ENCODE measurements around the gene SRRM1. TPM values are rescaled to one million over a fixed set of nuclear protein-coding genes. Genes with fewer than 3 reads are reported as not detected.

SRRM1 gene
- total and polyA plus RNA-seq, 7 experiments from 2014 or later: 173 to 342 (median 246) TPM

- no peak overlapping the region for H3K27ac Mint-ChIP-seq
Measured at GRCh38 chr1:24654010-24654409, 10.9 kb downstream of the SRRM1 start.

GRCh38 chr1:24656046-24656445 is 12.9 kb downstream of the SRRM1 start:
- H3K27me3 Mint-ChIP-seq: no peaks in the 10 kb centered on the region
- intact Hi-C loops (cut with micrococcal nuclease): no loop called here
- peak overlapping the region in 5 of 9 donors; percentile 4 to 79 (median 41) for H3K27ac Mint-ChIP-seq
- Histone ChIP-seq H3K27me3 (ENCODE audit: control insufficient read depth in 2 of 2, insufficient read depth in 2 of 2, low read length in 2 of 2) (no peaks in the 10 kb centered on the region), H3K36me3 (ENCODE audit: control insufficient read depth in 2 of 3, insufficient read depth in 3 of 3, low read length in 3 of 3) (peaks cover 48 to 90% (median 63%) of the 10 kb centered on the region in 3 experiments), H3K4me3 (ENCODE audit: low read length) (no peak overlapping the region), H3K27ac (ENCODE audit: low read depth, low read length) (no peak overlapping the region), H3K9me3 (ENCODE audit: control insufficient read depth in 2 of 3, low read length in 3 of 3) (no peaks in the 10 kb centered on the region), H3K4me1 (ENCODE audit: control insufficient read depth in 2 of 2, insufficient read depth in 2 of 2, low read length in 2 of 2) (peaks cover 0 to 4% of the 10 kb centered on the region in 2 donors)
- ATAC-seq (no peak), DNase-seq (no peak)
- H3K4me3 Mint-ChIP-seq: no peak overlapping the region
- peaks cover 3 to 55% (median 36%) of the 10 kb centered on the region in 5 donors for H3K36me3 Mint-ChIP-seq
- POLR2A ChIA-PET: no interaction called here
- H3K9me3 Mint-ChIP-seq: no peaks in the 10 kb centered on the region
- H3K4me1 Mint-ChIP-seq: peaks cover 18 to 61% (median 50%) of the 10 kb centered on the region in 7 donors
- CTCF ChIA-PET: no interaction called here

More at GRCh38 chr1:24654010-24654409, 10.9 kb downstream of the SRRM1 start:
- no peak overlapping the region for H3K27ac ChIP-seq (ENCODE audit: low read depth, low read length)
- peaks cover 10 to 67% (median 48%) of the 10 kb centered on the region in 5 donors for H3K36me3 Mint-ChIP-seq
- no peaks in the 10 kb centered on the region for H3K9me3 ChIP-seq (ENCODE audit: control insufficient read depth in 2 of 3, low read length in 3 of 3)
- H3K4me3 Mint-ChIP-seq: no peak overlapping the region
- no peaks in the 10 kb centered on the region for H3K9me3 Mint-ChIP-seq
- no peaks in the 10 kb centered on the region for H3K27me3 ChIP-seq (ENCODE audit: control insufficient read depth in 2 of 2, insufficient read depth in 2 of 2, low read length in 2 of 2)
- no peak for ATAC-seq
- ChIA-PET CTCF (no interaction called here), POLR2A (interaction anchor here (0.7 kb wide), 1 partner anchor 8 kb away, joined by 3 read pairs; no protein-coding TSS in a partner anchor)
- peaks cover 57 to 91% (median 67%) of the 10 kb centered on the region in 3 experiments for H3K36me3 ChIP-seq (ENCODE audit: control insufficient read depth in 2 of 3, insufficient read depth in 3 of 3, low read length in 3 of 3)
- no peaks in the 10 kb centered on the region for H3K4me1 ChIP-seq (ENCODE audit: control insufficient read depth in 2 of 2, insufficient read depth in 2 of 2, low read length in 2 of 2)
- peaks cover 15 to 63% (median 51%) of the 10 kb centered on the region in 7 donors for H3K4me1 Mint-ChIP-seq
- H3K4me3 ChIP-seq (ENCODE audit: low read length): no peak overlapping the region
- no peak for DNase-seq
- intact Hi-C loops (cut with micrococcal nuclease): no loop called here
- H3K27me3 Mint-ChIP-seq: no peaks in the 10 kb centered on the region

GRCh38 chr1:24657781-24658180 is 14.7 kb downstream of the SRRM1 start:
- Histone ChIP-seq H3K4me1 (ENCODE audit: control insufficient read depth in 2 of 2, insufficient read depth in 2 of 2, low read length in 2 of 2) (peaks cover 0 to 4% of the 10 kb centered on the region in 2 donors), H3K36me3 (ENCODE audit: control insufficient read depth in 2 of 3, insufficient read depth in 3 of 3, low read length in 3 of 3) (peaks cover 56 to 94% (median 67%) of the 10 kb centered on the region in 3 experiments), H3K4me3 (ENCODE audit: low read length) (no peak overlapping the region), H3K27ac (ENCODE audit: low read depth, low read length) (no peak overlapping the region), H3K9me3 (ENCODE audit: control insufficient read depth in 2 of 3, low read length in 3 of 3) (no peaks in the 10 kb centered on the region), H3K27me3 (ENCODE audit: control insufficient read depth in 2 of 2, insufficient read depth in 2 of 2, low read length in 2 of 2) (no peaks in the 10 kb centered on the region)
- H3K27ac Mint-ChIP-seq: peak overlapping the region in 3 of 9 donors; percentile 17 to 56 (median 17)
- ChIA-PET CTCF (interaction anchor here (0.8 kb wide), 1 partner anchor 61 kb away, joined by 3 read pairs; no protein-coding TSS in a partner anchor), POLR2A (no interaction called here)
- H3K36me3 Mint-ChIP-seq: peaks cover 0 to 46% (median 29%) of the 10 kb centered on the region in 5 donors
- no peaks in the 10 kb centered on the region for H3K27me3 Mint-ChIP-seq
- DNase-seq (no peak), ATAC-seq (no peak)
- no peaks in the 10 kb centered on the region for H3K9me3 Mint-ChIP-seq
- intact Hi-C loops (cut with micrococcal nuclease): no loop called here
- no peak overlapping the region for H3K4me3 Mint-ChIP-seq
- peaks cover 18 to 53% (median 46%) of the 10 kb centered on the region in 7 donors for H3K4me1 Mint-ChIP-seq

- peaks cover 46 to 92% (median 63%) of the 10 kb centered on the region in 3 experiments for H3K36me3 ChIP-seq (ENCODE audit: control insufficient read depth in 2 of 3, insufficient read depth in 3 of 3, low read length in 3 of 3)
- no peak for DNase-seq
- no peaks in the 10 kb centered on the region for H3K9me3 ChIP-seq (ENCODE audit: control insufficient read depth in 2 of 3, low read length in 3 of 3)
- peaks cover 18 to 51% (median 46%) of the 10 kb centered on the region in 7 donors for H3K4me1 Mint-ChIP-seq
- peak overlapping the region; percentile 37 for H3K27ac ChIP-seq (ENCODE audit: low read depth, low read length)
- H3K4me1 ChIP-seq (ENCODE audit: control insufficient read depth in 2 of 2, insufficient read depth in 2 of 2, low read length in 2 of 2): peaks cover 0 to 4% of the 10 kb centered on the region in 2 donors
- H3K9me3 Mint-ChIP-seq: no peaks in the 10 kb centered on the region
- no peak overlapping the region for H3K4me3 ChIP-seq (ENCODE audit: low read length)
- POLR2A ChIA-PET: interaction anchor here (1.6 kb wide), 1 partner anchor 15 kb away, joined by 4 read pairs; no protein-coding TSS in a partner anchor
- no peak overlapping the region for H3K4me3 Mint-ChIP-seq
- CTCF ChIA-PET: no interaction called here
- H3K27me3 ChIP-seq (ENCODE audit: control insufficient read depth in 2 of 2, insufficient read depth in 2 of 2, low read length in 2 of 2): no peaks in the 10 kb centered on the region
- intact Hi-C loops (cut with micrococcal nuclease): no loop called here
- H3K27me3 Mint-ChIP-seq: no peaks in the 10 kb centered on the region
- no peak for ATAC-seq
- H3K27ac Mint-ChIP-seq: peak overlapping the region in 5 of 9 donors; percentile 12 to 75 (median 39)
- H3K36me3 Mint-ChIP-seq: peaks cover 4 to 47% (median 31%) of the 10 kb centered on the region in 5 donors
Measured at GRCh38 chr1:24659166-24659904, 16.2 kb downstream of the SRRM1 start.

DNA sequence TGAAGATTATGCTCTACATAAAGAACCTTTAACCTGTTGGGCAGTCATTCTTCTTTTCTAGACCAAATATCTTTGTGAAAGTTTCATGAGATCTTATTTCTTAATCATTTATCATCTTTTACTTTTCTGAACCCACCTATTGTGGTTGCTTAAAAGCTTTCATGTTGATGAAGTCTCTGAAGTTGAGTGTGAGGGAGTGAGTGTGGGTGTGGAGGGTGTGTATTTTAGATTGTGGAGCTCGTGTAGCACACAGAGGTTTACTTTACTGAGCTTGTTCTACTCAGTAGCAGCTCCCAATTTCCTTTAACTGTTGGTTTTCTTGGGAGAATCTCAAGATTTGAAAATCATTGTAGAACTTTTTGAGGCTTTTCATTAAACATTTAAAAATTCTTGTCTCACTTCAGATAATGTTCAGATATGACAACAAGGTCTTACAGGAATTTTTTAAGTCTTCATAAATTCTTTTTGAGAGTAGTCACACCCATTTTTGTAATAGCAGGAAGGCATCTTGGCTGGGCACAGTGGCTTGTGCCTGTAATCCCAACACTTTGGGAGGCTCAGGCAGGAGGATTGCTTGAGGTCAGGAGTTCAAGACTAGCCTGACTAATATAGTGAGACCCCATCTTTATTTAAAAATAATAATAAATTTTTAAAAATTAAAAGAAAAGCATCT is 17.0 kb downstream of the SRRM1 start:
- H3K27me3 Mint-ChIP-seq: no peaks in the 10 kb centered on the region
- peaks cover 4 to 43% (median 24%) of the 10 kb centered on the region in 5 donors for H3K36me3 Mint-ChIP-seq
- H3K4me1 Mint-ChIP-seq: peaks cover 17 to 45% (median 40%) of the 10 kb centered on the region in 7 donors
- Histone ChIP-seq H3K27ac (ENCODE audit: low read depth, low read length) (peak overlapping the region; percentile 37), H3K27me3 (ENCODE audit: control insufficient read depth in 2 of 2, insufficient read depth in 2 of 2, low read length in 2 of 2) (no peaks in the 10 kb centered on the region), H3K9me3 (ENCODE audit: control insufficient read depth in 2 of 3, low read length in 3 of 3) (no peaks in the 10 kb centered on the region), H3K4me3 (ENCODE audit: low read length) (no peak overlapping the region), H3K36me3 (ENCODE audit: control insufficient read depth in 2 of 3, insufficient read depth in 3 of 3, low read length in 3 of 3) (peaks cover 43 to 92% (median 60%) of the 10 kb centered on the region in 3 experiments), H3K4me1 (ENCODE audit: control insufficient read depth in 2 of 2, insufficient read depth in 2 of 2, low read length in 2 of 2) (peaks cover 0 to 4% of the 10 kb centered on the region in 2 donors)
- ATAC-seq (no peak), DNase-seq (no peak)
- H3K9me3 Mint-ChIP-seq: no peaks in the 10 kb centered on the region
- peak overlapping the region in 5 of 9 donors; percentile 12 to 75 (median 39) for H3K27ac Mint-ChIP-seq
- intact Hi-C loops (cut with micrococcal nuclease): no loop called here
- no peak overlapping the region for H3K4me3 Mint-ChIP-seq
- CTCF ChIA-PET: interaction anchor here (0.6 kb wide), 1 partner anchor 183 kb away, joined by 3 read pairs; no protein-coding TSS in a partner anchor
- POLR2A ChIA-PET: interaction anchor here (1.6 kb wide), 1 partner anchor 16 kb away, joined by 4 read pairs; no protein-coding TSS in a partner anchor

DNA sequence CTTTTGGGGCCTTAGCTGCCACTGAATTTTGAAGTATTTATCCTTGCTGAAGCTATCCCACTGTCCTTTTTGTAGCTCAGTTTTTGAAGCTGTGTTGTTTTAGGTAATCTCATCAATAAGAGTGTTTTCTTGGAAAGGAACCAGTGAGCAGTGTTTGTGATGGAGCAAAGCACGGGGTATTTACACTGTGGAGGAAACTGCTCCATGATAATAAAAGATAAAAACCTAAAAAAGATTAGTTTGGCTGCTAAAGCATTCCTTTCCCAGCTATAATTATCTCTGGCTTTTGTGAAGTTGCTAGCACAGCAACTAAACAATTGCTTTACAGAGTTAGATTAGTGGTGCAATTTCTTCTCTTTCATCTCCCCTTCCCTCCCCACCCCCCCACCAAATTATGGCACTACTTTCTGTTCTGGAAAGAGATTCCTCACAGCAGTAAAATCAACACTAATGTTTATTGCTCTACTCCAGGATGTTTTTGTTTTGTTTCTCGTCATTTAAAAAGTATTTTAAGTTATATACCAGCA is 21.5 kb downstream of the SRRM1 start:
- DNase-seq: no peak
- no peak overlapping the region for H3K4me3 ChIP-seq (ENCODE audit: low read length)
- ChIA-PET POLR2A (no interaction called here), CTCF (no interaction called here)
- Mint-ChIP-seq H3K4me1 (peaks cover 0 to 7% (median 6%) of the 10 kb centered on the region in 7 donors), H3K27me3 (no peaks in the 10 kb centered on the region), H3K9me3 (peaks cover 0 to 2% (median 0%) of the 10 kb centered on the region in 11 donors), H3K27ac (no peak overlapping the region), H3K36me3 (peaks cover 11 to 49% (median 26%) of the 10 kb centered on the region in 5 donors), H3K4me3 (no peak overlapping the region)
- peaks cover 0 to 4% of the 10 kb centered on the region in 2 donors for H3K4me1 ChIP-seq (ENCODE audit: control insufficient read depth in 2 of 2, insufficient read depth in 2 of 2, low read length in 2 of 2)
- no peak for ATAC-seq
- H3K27me3 ChIP-seq (ENCODE audit: control insufficient read depth in 2 of 2, insufficient read depth in 2 of 2, low read length in 2 of 2): no peaks in the 10 kb centered on the region
- H3K36me3 ChIP-seq (ENCODE audit: control insufficient read depth in 2 of 3, insufficient read depth in 3 of 3, low read length in 3 of 3): peaks cover 39 to 95% (median 66%) of the 10 kb centered on the region in 3 experiments
- no peak overlapping the region for H3K27ac ChIP-seq (ENCODE audit: low read depth, low read length)
- no peaks in the 10 kb centered on the region for H3K9me3 ChIP-seq (ENCODE audit: control insufficient read depth in 2 of 3, low read length in 3 of 3)
- intact Hi-C loops (cut with micrococcal nuclease): no loop called here
